ENCODE data around the gene WDR37.

WDR37 gene

DNA sequence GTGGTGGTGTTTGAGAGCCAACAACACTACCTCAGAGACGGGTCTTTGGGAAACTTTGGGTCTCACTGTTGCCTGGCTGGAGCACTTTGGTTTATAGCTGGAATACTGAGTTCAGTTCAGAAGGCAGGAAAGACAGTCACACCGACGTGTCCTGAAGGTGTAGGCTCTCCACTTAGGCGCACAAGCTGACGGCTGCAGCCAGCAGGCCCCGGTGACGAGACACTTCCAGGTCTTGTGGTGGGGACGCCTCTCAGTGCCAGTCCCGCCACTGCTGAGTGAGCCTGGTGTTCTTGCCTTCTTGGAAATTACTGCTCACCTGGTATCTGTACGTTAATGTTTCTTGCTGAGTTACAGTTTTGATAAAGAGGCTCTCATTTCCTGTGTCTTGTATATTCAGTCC lies 74.0 kb downstream of the WDR37 start:
- Histone ChIP-seq H3K9me3 (ENCODE audit: control insufficient read depth, low read length) (no peaks in the 10 kb centered on the region), H3K36me3 (ENCODE audit: control insufficient read depth, insufficient read depth, low read length) (peaks cover 52% of the 10 kb centered on the region), H3K27ac (ENCODE audit: insufficient read depth, low read length, poor library complexity, severe bottlenecking) (no peak overlapping the region), H3K4me1 (ENCODE audit: control insufficient read depth, insufficient read depth, low read length, poor library complexity, severe bottlenecking) (no peaks in the 10 kb centered on the region), H3K4me3 (ENCODE audit: insufficient read depth, low read depth, low read length, poor library complexity, severe bottlenecking) (no peak overlapping the region), H3K27me3 (replicated peaks; ENCODE audit: control insufficient read depth, insufficient read depth, low read length, poor library complexity, severe bottlenecking) (no peaks in the 10 kb centered on the region)
- no peak for DNase-seq

DNA sequence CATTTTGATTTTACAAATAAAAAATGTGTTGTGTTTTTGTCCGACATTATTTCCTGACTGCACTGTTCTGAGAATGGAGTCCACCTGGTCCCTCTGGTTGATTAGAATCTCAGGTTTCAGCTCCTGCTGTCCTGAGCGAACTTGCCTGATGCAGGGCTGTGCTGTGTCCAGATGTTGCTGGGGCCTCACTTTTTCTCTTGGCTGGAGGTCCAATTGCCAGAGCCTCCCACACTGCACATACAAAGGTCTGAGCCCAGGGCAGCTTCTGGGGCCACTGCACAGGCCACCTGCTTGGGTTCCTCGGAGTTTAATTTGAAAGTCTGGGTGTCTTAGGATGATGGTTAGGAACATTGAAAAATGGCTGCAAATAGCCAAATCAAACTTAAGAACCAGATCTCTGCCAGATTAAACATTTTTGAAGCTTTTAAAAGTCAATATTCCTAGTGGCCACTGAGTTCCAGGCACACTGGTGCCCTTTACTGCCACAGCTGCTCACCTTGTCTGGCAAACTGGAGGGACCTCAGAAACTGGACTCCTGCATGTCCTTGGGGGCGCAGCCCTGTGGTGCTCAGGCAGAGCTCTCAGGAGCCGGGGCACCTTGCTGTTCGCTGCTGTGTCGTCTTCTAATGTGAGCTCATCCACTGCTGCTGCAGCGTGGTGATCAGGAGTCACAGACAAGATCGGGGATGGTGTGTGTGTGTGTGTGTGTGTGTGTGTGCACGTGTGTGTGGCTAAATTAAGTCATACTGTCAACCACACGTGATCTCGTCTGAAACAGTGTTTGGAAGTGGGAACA lies 75.0 kb downstream of the WDR37 start:
- no peak for DNase-seq
- Histone ChIP-seq H3K27ac (ENCODE audit: insufficient read depth, low read length, poor library complexity, severe bottlenecking) (no peak overlapping the region), H3K36me3 (ENCODE audit: control insufficient read depth, insufficient read depth, low read length) (peaks cover 45% of the 10 kb centered on the region), H3K4me3 (ENCODE audit: insufficient read depth, low read depth, low read length, poor library complexity, severe bottlenecking) (no peak overlapping the region), H3K27me3 (replicated peaks; ENCODE audit: control insufficient read depth, insufficient read depth, low read length, poor library complexity, severe bottlenecking) (no peaks in the 10 kb centered on the region), H3K4me1 (ENCODE audit: control insufficient read depth, insufficient read depth, low read length, poor library complexity, severe bottlenecking) (no peaks in the 10 kb centered on the region), H3K9me3 (ENCODE audit: control insufficient read depth, low read length) (no peaks in the 10 kb centered on the region)

DNA sequence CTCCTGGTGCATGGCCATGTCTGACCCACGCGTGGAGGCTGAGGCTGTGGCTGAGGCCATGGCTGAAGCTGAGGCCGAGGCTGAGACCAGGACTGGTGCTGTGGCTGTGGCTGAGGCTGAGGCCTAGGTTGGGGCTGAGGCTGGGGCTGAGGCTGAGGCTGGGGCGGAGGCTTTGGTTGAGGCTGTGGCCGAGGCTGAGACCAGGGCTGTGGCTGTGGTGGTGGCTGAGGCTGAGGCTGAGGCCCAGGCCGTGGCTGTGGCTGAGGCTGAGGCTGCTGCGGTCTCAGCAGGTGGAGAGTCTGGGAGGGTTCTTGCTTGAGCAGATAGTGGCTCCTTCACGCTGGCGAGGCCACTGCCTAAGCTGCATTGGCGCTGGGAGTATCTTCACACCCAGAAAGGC lies 76.4 kb downstream of the WDR37 start:
- no peaks in the 10 kb centered on the region for H3K27me3 ChIP-seq (replicated peaks; ENCODE audit: control insufficient read depth, insufficient read depth, low read length, poor library complexity, severe bottlenecking)
- H3K4me1 ChIP-seq (ENCODE audit: control insufficient read depth, insufficient read depth, low read length, poor library complexity, severe bottlenecking), result no peaks in the 10 kb centered on the region
- peaks cover 41% of the 10 kb centered on the region for H3K36me3 ChIP-seq (ENCODE audit: control insufficient read depth, insufficient read depth, low read length)
- H3K27ac ChIP-seq (ENCODE audit: insufficient read depth, low read length, poor library complexity, severe bottlenecking), result no peak overlapping the region
- no peak overlapping the region for H3K4me3 ChIP-seq (ENCODE audit: insufficient read depth, low read depth, low read length, poor library complexity, severe bottlenecking)
- DNase-seq, result no peak
- no peaks in the 10 kb centered on the region for H3K9me3 ChIP-seq (ENCODE audit: control insufficient read depth, low read length)

DNA sequence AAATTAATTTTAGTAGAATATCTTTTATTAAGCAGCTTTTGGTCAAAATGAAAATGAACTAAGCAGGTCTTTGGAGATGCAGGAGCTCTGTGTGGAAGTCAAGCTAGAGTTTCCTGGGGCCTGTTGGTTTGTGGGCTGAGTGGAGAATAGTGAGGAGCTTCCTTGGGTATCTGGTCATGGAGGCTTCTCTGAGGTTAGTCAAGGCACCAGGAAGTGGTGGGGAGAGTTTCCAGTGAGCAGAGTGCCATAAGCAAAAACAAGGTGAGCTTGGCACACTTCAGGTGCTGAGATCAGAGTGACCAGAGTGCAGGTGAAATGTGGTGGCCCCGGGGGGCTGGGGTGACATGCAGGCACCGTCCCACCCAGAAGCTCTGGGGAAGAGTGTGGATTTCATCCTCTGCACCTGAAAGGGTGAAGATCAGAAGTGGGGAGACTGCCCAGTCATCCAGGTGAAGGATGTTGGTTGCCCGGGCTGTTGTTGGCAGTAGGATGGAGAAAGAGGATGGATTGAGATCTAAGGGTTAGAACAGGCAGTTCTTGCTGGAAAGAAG lies 77.4 kb downstream of the WDR37 start:
- peaks cover 34% of the 10 kb centered on the region for H3K36me3 ChIP-seq (ENCODE audit: control insufficient read depth, insufficient read depth, low read length)
- H3K27ac ChIP-seq (ENCODE audit: insufficient read depth, low read length, poor library complexity, severe bottlenecking), result no peak overlapping the region
- H3K9me3 ChIP-seq (ENCODE audit: control insufficient read depth, low read length), result no peaks in the 10 kb centered on the region
- no peak for DNase-seq
- no peak overlapping the region for H3K4me3 ChIP-seq (ENCODE audit: insufficient read depth, low read depth, low read length, poor library complexity, severe bottlenecking)
- no peaks in the 10 kb centered on the region for H3K4me1 ChIP-seq (ENCODE audit: control insufficient read depth, insufficient read depth, low read length, poor library complexity, severe bottlenecking)
- no peaks in the 10 kb centered on the region for H3K27me3 ChIP-seq (replicated peaks; ENCODE audit: control insufficient read depth, insufficient read depth, low read length, poor library complexity, severe bottlenecking)

DNA sequence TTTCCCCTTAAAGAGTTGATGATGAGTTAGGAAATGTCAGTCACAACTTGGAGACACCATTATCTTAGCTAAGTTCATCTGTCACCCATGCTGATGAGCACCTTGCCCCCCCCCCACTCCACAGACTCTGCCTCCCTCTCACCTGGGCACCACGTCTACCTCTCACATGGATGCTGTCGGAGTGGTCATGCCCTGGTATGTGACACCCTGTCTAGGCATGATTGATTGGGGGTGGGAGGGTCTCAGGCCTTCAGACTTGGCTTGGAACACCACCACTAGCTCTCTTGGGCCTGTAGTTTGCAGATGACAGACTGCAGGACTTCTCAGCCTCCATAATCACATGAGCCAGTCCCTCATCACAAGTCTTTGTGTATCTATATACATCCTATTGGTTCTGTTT lies 78.0 kb downstream of the WDR37 start:
- H3K4me3 ChIP-seq (ENCODE audit: insufficient read depth, low read depth, low read length, poor library complexity, severe bottlenecking), result no peak overlapping the region
- peaks cover 28% of the 10 kb centered on the region for H3K36me3 ChIP-seq (ENCODE audit: control insufficient read depth, insufficient read depth, low read length)
- no peak for DNase-seq
- H3K27ac ChIP-seq (ENCODE audit: insufficient read depth, low read length, poor library complexity, severe bottlenecking), result no peak overlapping the region
- H3K9me3 ChIP-seq (ENCODE audit: control insufficient read depth, low read length), result no peaks in the 10 kb centered on the region
- no peaks in the 10 kb centered on the region for H3K27me3 ChIP-seq (replicated peaks; ENCODE audit: control insufficient read depth, insufficient read depth, low read length, poor library complexity, severe bottlenecking)
- no peaks in the 10 kb centered on the region for H3K4me1 ChIP-seq (ENCODE audit: control insufficient read depth, insufficient read depth, low read length, poor library complexity, severe bottlenecking)

DNA sequence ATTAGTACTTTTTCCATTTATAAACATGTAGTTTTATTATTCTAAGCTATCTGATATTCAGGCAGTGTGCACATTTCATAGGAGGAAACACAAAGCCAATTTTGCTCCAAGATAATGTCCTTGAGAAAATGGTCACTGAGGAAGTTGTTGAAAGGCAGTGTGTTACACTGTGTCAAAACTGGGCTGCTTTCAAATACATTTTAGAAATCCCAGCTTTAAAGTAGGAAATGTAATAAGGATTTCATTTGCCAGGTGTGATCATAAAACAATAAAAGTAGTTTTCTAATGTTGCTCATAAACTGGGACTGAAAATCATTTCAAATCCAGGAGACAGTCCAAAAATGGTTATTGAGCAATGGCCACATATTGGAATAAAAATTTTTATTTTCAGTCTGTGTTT lies 80.1 kb downstream of the WDR37 start:
- Histone ChIP-seq H3K9me3 (ENCODE audit: control insufficient read depth, low read length) (no peaks in the 10 kb centered on the region), H3K4me3 (ENCODE audit: insufficient read depth, low read depth, low read length, poor library complexity, severe bottlenecking) (no peak overlapping the region), H3K36me3 (ENCODE audit: control insufficient read depth, insufficient read depth, low read length) (peaks cover 7% of the 10 kb centered on the region), H3K27me3 (replicated peaks; ENCODE audit: control insufficient read depth, insufficient read depth, low read length, poor library complexity, severe bottlenecking) (no peaks in the 10 kb centered on the region), H3K4me1 (ENCODE audit: control insufficient read depth, insufficient read depth, low read length, poor library complexity, severe bottlenecking) (no peaks in the 10 kb centered on the region), H3K27ac (ENCODE audit: insufficient read depth, low read length, poor library complexity, severe bottlenecking) (no peak overlapping the region)
- DNase-seq, result no peak

DNA sequence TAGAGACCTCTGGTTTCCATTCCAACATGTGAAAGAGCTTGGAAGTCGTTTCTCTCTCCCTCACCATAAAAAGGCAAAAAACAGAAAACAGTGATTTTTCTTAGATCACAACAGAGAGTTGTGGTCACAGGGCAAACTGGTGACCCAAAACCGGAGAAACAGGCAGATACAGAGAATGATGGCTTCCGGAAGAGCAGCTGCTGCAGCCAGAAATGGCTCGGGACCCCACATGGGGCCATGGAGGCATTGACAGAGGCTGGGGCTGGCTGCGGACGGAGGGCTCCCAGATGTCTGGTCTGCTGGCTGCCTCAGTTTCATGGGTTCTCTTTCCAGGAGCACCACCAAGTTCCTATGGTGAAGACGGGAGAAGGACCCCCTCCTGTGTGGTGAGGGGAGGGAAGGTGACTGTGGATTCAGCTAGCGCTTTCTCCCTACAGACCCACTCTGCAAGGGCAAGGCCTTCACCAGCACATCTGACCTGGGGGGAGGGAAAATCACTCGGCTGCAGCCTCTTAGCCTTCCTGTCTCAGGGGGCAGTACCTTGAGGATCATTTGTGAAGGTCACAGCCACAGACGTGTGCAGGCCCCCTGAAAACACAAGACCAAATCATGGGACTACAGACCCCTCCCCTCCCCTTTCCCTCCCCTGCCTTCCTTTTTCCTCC lies 81.4 kb downstream of the WDR37 start:
- Histone ChIP-seq H3K27me3 (replicated peaks; ENCODE audit: control insufficient read depth, insufficient read depth, low read length, poor library complexity, severe bottlenecking) (no peaks in the 10 kb centered on the region), H3K27ac (ENCODE audit: insufficient read depth, low read length, poor library complexity, severe bottlenecking) (no peak overlapping the region)
- DNase-seq, result no peak

DNA sequence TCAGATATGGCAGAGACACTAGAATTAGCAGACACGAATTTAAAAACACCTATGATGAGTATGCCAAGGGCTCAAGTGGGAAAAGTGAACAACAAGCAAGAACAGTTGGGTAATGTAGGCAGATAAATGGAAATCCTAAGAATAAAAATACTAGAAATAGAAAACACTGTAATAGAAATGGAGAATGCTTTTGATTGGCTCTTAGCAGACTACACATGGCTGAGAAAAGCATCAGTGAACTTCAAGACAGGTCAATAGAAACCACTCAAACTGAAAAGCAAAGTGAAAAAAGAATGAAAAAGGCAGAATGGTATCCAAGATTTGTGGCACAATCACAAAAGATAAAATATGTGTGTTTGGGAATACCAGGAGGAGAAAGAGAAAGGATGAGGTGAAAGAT lies 82.3 kb downstream of the WDR37 start:
- no peak overlapping the region for H3K4me3 ChIP-seq (ENCODE audit: insufficient read depth, low read depth, low read length, poor library complexity, severe bottlenecking)
- no peaks in the 10 kb centered on the region for H3K36me3 ChIP-seq (ENCODE audit: control insufficient read depth, insufficient read depth, low read length)
- H3K27ac ChIP-seq (ENCODE audit: insufficient read depth, low read length, poor library complexity, severe bottlenecking), result no peak overlapping the region
- H3K27me3 ChIP-seq (replicated peaks; ENCODE audit: control insufficient read depth, insufficient read depth, low read length, poor library complexity, severe bottlenecking), result no peaks in the 10 kb centered on the region
- H3K9me3 ChIP-seq (ENCODE audit: control insufficient read depth, low read length), result no peaks in the 10 kb centered on the region
- no peak for DNase-seq
- H3K4me1 ChIP-seq (ENCODE audit: control insufficient read depth, insufficient read depth, low read length, poor library complexity, severe bottlenecking), result no peaks in the 10 kb centered on the region

More for the DNA sequence above, 81.4 kb downstream of the WDR37 start:
- Histone ChIP-seq H3K4me3 (ENCODE audit: insufficient read depth, low read depth, low read length, poor library complexity, severe bottlenecking) (no peak overlapping the region), H3K36me3 (ENCODE audit: control insufficient read depth, insufficient read depth, low read length) (no peaks in the 10 kb centered on the region), H3K9me3 (ENCODE audit: control insufficient read depth, low read length) (no peaks in the 10 kb centered on the region), H3K4me1 (ENCODE audit: control insufficient read depth, insufficient read depth, low read length, poor library complexity, severe bottlenecking) (no peaks in the 10 kb centered on the region)

DNA sequence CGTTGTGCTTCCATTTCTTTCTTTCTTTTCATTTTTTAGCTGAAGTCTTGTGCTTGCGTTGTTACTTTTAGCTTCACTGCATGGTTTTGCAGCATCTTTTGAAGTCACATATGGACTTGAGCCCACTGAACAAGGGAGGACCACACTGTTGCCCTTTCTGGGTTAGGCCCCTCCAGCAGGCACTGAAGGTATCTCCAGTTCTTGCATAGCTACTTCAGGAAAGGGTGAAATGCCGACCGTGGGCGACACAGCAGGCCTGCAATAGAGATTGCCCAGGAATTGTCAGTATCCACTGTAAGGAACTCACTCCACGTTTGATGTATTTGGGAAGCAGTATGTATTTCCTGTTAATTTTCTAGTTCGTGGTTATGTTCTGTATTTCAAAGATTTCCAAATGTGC lies 85.1 kb downstream of the WDR37 start:
- no peak overlapping the region for H3K4me3 ChIP-seq (ENCODE audit: insufficient read depth, low read depth, low read length, poor library complexity, severe bottlenecking)
- no peaks in the 10 kb centered on the region for H3K9me3 ChIP-seq (ENCODE audit: control insufficient read depth, low read length)
- no peaks in the 10 kb centered on the region for H3K4me1 ChIP-seq (ENCODE audit: control insufficient read depth, insufficient read depth, low read length, poor library complexity, severe bottlenecking)
- no peak overlapping the region for H3K27ac ChIP-seq (ENCODE audit: insufficient read depth, low read length, poor library complexity, severe bottlenecking)
- no peaks in the 10 kb centered on the region for H3K36me3 ChIP-seq (ENCODE audit: control insufficient read depth, insufficient read depth, low read length)
- H3K27me3 ChIP-seq (replicated peaks; ENCODE audit: control insufficient read depth, insufficient read depth, low read length, poor library complexity, severe bottlenecking), result no peaks in the 10 kb centered on the region
- DNase-seq, result no peak

DNA sequence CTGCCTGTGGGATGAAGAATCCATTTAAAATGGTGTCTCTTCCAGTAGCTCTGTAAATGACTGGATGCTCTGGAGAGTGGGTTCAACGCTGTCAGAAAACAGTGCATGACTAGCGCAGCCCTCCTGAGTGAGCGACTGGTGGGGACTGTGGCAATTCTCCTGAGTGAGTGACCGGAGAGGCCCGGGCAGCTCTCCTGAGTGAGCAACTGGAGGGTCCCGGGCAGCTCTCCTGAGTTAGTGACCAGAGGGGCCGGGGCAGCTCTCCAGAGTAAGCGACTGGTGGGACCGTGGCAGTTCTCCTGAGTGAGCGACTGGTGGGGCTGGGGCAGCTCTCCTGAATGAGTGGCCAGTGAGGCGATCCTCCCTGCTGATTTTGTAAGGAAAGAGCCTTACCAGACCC lies 85.5 kb downstream of the WDR37 start:
- no peak for DNase-seq

More for the DNA sequence above, 85.5 kb downstream of the WDR37 start:
- H3K27ac ChIP-seq (ENCODE audit: insufficient read depth, low read length, poor library complexity, severe bottlenecking), result no peak overlapping the region
- no peaks in the 10 kb centered on the region for H3K36me3 ChIP-seq (ENCODE audit: control insufficient read depth, insufficient read depth, low read length)
- no peaks in the 10 kb centered on the region for H3K4me1 ChIP-seq (ENCODE audit: control insufficient read depth, insufficient read depth, low read length, poor library complexity, severe bottlenecking)
- H3K9me3 ChIP-seq (ENCODE audit: control insufficient read depth, low read length), result no peaks in the 10 kb centered on the region
- no peak overlapping the region for H3K4me3 ChIP-seq (ENCODE audit: insufficient read depth, low read depth, low read length, poor library complexity, severe bottlenecking)
- H3K27me3 ChIP-seq (replicated peaks; ENCODE audit: control insufficient read depth, insufficient read depth, low read length, poor library complexity, severe bottlenecking), result no peaks in the 10 kb centered on the region
